Peyer's patch (tissue), 4 donors: ENCODE results near the gene OR10K1.

Experiments used
- POLR2A ChIP-seq, 2 donors: fragments of 450-650 bp; IDR thresholded peaks; one replicate each; pipeline ENCODE4 v1.5.1; 2017; ENCODE audit warnings: antibody characterized with exemption in 2 of 2, mild to moderate bottlenecking in 2 of 2, moderate library complexity in 2 of 2
- TF ChIP-seq, protein P1 (sequence below), 6 experiments: fragments of 450-650 bp in 4 of 6; fragments of 200-600 bp in 2 of 6; sonication (generic) in 1 of 6; IDR thresholded peaks; one replicate each; pipeline ENCODE4 v1.5.1; 2017 to 2019; ENCODE audit warnings: antibody characterized with exemption in 6 of 6, mild to moderate bottlenecking in 3 of 6, moderate library complexity in 1 of 6

DNA sequence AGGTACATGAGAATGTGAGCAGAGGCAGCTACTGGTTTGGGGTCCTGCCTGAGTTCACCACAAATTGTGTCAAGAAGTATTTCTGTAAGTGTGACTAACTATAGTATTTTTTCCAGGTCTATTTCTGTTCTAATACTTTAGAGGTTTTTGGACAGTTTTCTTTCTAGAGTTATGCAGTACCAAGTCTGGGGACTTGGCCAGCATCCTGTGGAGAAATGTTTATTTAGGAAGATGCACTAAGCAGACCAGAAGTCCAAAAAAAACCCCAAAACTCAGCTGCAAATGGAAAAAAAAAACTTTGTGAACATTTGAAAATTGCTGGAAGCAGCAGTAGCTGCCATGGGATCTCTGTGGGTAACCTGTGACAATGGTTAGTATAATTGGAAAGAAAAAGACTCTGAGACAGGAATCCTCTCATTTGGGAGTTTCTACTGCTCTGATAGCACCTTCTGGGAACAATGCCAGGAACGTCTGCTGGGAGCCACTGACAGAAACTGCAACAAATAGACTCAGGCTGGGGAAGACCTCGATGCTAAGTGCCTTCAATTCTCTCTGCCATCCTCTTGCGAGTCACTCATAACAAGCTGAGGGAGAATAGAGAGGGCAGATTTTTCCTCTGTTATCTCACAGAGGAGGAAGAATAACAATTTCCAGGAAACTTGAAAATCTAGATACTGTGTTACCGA, 48.0 kb downstream of the OR10K1 start:
- TF ChIP-seq, protein P1, sequence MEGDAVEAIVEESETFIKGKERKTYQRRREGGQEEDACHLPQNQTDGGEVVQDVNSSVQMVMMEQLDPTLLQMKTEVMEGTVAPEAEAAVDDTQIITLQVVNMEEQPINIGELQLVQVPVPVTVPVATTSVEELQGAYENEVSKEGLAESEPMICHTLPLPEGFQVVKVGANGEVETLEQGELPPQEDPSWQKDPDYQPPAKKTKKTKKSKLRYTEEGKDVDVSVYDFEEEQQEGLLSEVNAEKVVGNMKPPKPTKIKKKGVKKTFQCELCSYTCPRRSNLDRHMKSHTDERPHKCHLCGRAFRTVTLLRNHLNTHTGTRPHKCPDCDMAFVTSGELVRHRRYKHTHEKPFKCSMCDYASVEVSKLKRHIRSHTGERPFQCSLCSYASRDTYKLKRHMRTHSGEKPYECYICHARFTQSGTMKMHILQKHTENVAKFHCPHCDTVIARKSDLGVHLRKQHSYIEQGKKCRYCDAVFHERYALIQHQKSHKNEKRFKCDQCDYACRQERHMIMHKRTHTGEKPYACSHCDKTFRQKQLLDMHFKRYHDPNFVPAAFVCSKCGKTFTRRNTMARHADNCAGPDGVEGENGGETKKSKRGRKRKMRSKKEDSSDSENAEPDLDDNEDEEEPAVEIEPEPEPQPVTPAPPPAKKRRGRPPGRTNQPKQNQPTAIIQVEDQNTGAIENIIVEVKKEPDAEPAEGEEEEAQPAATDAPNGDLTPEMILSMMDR (IDR thresholded peaks at IDR 0.05) = no peak
- TF ChIP-seq POLR2A (IDR thresholded peaks at IDR 0.05) = no peak
